Activated CD4-positive, alpha-beta T cell treated with anti-CD3 and anti-CD28 coated beads for 48 hours (primary cell): ENCODE measurements around the gene LAMC3.

ENCODE experiments used
- DNase-seq: peaks from one replicate; pipeline ENCODE4 v3.0.0-alpha.2; 2020

LAMC3 gene

GRCh38 chr9:131048820-131049219 is 39.8 kb downstream of the LAMC3 start:
- no peak for DNase-seq

- no peak for DNase-seq
Measured at GRCh38 chr9:131049829-131050715, 41.1 kb downstream of the LAMC3 start.

- no peak for DNase-seq
Measured at GRCh38 chr9:131050831-131051230, 41.9 kb downstream of the LAMC3 start.

- no peak for DNase-seq
Measured at GRCh38 chr9:131051592-131052517, 42.9 kb downstream of the LAMC3 start.

GRCh38 chr9:131053896-131054295 is 44.9 kb downstream of the LAMC3 start:
- no peak for DNase-seq

- DNase-seq: no peak
Measured at GRCh38 chr9:131056781-131057506, 48.0 kb downstream of the LAMC3 start.

- no peak for DNase-seq
Measured at GRCh38 chr9:131060900-131061630, 52.1 kb downstream of the LAMC3 start.

GRCh38 chr9:131062969-131063368 is 54.0 kb downstream of the LAMC3 start:
- no peak for DNase-seq

- no peak for DNase-seq
Measured at GRCh38 chr9:131065599-131065998, 56.6 kb downstream of the LAMC3 start.

GRCh38 chr9:131067625-131068024 is 58.7 kb downstream of the LAMC3 start:
- no peak for DNase-seq

GRCh38 chr9:131068076-131068816 is 59.3 kb downstream of the LAMC3 start:
- DNase-seq: no peak

- no peak for DNase-seq
Measured at GRCh38 chr9:131069699-131070098, 60.7 kb downstream of the LAMC3 start.

- no peak for DNase-seq
Measured at GRCh38 chr9:131072107-131072870, 63.3 kb downstream of the LAMC3 start.

GRCh38 chr9:131072871-131073237 is 63.9 kb downstream of the LAMC3 start:
- DNase-seq: no peak

GRCh38 chr9:131076347-131077195 is 67.6 kb downstream of the LAMC3 start:
- no peak for DNase-seq

GRCh38 chr9:131078427-131079366 is 69.7 kb downstream of the LAMC3 start:
- DNase-seq: no peak

GRCh38 chr9:131080589-131080988 is 71.6 kb downstream of the LAMC3 start:
- no peak for DNase-seq

- DNase-seq: no peak
Measured at GRCh38 chr9:131081868-131082267, 72.9 kb downstream of the LAMC3 start.
